Measurements from ENCODE around the gene TUSC2. TPM values are rescaled to one million over a fixed set of nuclear protein-coding genes. Genes with fewer than 3 reads are reported as not detected.

The TUSC2 gene
- total and polyA plus RNA-seq, 10 of the 15 experiments (the other 5 are each of a cell fraction or from before 2014, with no cell fraction given): 4.0 to 73.8 (median 34.3) TPM

DNA sequence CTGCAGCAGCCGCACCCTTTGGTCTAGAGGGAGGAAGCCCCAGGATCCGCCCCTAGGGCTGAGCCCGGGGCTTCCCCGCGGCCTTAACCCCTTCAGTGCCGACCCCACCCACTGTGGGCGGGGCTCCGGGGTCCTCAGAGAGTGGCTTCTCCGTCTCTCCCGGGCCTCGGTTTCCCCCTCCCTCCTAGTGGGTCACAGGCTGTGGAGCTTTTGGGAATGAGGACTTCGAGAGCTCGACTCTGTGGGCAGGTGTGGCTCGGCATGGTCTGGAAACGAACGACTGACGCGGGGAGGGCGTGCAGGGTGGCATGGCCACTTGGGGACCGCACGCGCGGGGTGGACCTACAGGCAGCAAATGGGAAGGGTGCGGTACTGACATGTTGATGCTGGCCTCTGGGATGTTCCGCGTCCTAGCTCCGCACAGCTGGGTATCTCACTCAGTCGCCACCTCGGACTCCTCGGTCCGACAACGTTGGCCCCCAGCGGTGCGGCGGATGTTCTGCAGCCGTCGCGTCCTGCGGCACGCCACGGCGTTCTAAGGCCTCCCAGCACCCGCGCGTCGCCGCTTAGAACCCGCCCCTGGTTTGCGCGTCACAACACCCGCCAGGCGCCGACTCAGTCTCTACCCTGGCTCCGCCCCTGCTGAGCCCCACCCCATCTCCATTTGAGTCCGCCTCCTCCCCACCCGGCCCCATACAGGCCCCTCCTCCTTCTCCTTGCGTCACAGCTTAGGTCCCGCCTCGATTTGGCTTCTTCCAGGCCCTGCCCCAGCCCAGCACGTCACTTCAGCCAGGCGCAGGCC lies 29.0 kb downstream of the TUSC2 start, which contains the start of the genes HYAL3 and NAA80 (continued):
- TF ChIP-seq, protein P1, sequence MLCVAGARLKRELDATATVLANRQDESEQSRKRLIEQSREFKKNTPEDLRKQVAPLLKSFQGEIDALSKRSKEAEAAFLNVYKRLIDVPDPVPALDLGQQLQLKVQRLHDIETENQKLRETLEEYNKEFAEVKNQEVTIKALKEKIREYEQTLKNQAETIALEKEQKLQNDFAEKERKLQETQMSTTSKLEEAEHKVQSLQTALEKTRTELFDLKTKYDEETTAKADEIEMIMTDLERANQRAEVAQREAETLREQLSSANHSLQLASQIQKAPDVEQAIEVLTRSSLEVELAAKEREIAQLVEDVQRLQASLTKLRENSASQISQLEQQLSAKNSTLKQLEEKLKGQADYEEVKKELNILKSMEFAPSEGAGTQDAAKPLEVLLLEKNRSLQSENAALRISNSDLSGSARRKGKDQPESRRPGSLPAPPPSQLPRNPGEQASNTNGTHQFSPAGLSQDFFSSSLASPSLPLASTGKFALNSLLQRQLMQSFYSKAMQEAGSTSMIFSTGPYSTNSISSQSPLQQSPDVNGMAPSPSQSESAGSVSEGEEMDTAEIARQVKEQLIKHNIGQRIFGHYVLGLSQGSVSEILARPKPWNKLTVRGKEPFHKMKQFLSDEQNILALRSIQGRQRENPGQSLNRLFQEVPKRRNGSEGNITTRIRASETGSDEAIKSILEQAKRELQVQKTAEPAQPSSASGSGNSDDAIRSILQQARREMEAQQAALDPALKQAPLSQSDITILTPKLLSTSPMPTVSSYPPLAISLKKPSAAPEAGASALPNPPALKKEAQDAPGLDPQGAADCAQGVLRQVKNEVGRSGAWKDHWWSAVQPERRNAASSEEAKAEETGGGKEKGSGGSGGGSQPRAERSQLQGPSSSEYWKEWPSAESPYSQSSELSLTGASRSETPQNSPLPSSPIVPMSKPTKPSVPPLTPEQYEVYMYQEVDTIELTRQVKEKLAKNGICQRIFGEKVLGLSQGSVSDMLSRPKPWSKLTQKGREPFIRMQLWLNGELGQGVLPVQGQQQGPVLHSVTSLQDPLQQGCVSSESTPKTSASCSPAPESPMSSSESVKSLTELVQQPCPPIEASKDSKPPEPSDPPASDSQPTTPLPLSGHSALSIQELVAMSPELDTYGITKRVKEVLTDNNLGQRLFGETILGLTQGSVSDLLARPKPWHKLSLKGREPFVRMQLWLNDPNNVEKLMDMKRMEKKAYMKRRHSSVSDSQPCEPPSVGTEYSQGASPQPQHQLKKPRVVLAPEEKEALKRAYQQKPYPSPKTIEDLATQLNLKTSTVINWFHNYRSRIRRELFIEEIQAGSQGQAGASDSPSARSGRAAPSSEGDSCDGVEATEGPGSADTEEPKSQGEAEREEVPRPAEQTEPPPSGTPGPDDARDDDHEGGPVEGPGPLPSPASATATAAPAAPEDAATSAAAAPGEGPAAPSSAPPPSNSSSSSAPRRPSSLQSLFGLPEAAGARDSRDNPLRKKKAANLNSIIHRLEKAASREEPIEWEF (IDR thresholded peaks at IDR 0.05; ENCODE audit: insufficient replicate concordance, low read depth, low read length): no peak
- no peak for TF ChIP-seq ETV6 (conservative IDR thresholded peaks at IDR 0.05 in 1 of 2, IDR thresholded peaks at IDR 0.05 in 1 of 2; ENCODE audit: borderline replicate concordance in 1 of 2, low read depth in 1 of 2)
- no peak for TF ChIP-seq NFIC (IDR thresholded peaks at IDR 0.05; ENCODE audit: low read depth, low read length)
